GM23248 (cell line): Measurements from ENCODE around the gene ARHGEF7.

Source experiments
- EZH2 ChIP-seq: fragments of 200-600 bp; sonication (generic); IDR thresholded peaks from 2 replicates; pipeline ENCODE4 v1.6.1; 2018; ENCODE audit warnings: antibody characterized with exemption, mild to moderate bottlenecking; ENCODE audit not compliant: insufficient read depth, poor library complexity, severe bottlenecking
- EZH2phosphoT487 ChIP-seq: fragments of 200-600 bp; sonication (generic); IDR thresholded peaks from 2 replicates; pipeline ENCODE4 v1.6.1; 2018; ENCODE audit warnings: antibody characterized with exemption, moderate library complexity, mild to moderate bottlenecking, low read depth; ENCODE audit not compliant: insufficient read depth

DNA sequence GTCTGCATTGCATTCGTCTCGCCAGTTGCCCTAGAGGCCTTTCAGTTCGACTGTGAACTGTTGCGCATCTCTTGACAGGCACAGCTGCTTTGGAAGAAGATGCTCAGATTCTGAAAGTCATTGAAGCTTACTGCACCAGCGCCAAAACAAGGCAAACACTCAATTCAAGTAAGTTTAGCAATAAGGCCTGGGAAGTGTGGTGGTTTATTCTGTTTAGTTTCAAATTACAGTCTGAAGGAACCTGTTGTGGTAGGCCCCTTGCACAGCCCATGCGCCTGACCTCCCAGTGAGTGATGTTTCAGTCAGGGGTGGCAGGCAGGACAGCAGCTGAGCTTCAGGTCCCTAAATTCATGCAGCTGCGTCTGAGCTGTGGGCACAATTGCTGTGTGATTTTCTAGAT lies 173.2 kb downstream of the ARHGEF7 start:
- TF ChIP-seq EZH2 (no peak), EZH2phosphoT487 (no peak)
